ENCODE measurements around the gene SIK3. TPM values are rescaled to one million over a fixed set of nuclear protein-coding genes. Genes with fewer than 3 reads are reported as not detected.

The SIK3 gene
- total RNA-seq, 1 experiment from 2014 or later = 14.5 TPM

- no peak for DNase-seq
- POLR2A ChIA-PET (ENCODE audit: unreplicated experiment) = no interaction called here
- H3K4me2 ChIP-seq (ENCODE audit: low read length) = no peak overlapping the region
- TF ChIP-seq EZH2phosphoT487 (IDR thresholded peaks at IDR 0.05; ENCODE audit: borderline replicate concordance, low read length) (no peak), EZH2 (IDR thresholded peaks at IDR 0.05; ENCODE audit: low read length, unreplicated experiment) (no peak), CTCF (conservative IDR thresholded peaks at IDR 0.05; ENCODE audit: low read depth, low read length) (no peak)
- H3K9ac ChIP-seq (ENCODE audit: low read length) = no peak overlapping the region
- H3K27ac ChIP-seq (ENCODE audit: low read length) = no peak overlapping the region
- H3K9me2 ChIP-seq (replicated peaks; ENCODE audit: low read length) = no peaks in the 10 kb centered on the region
- ATAC-seq = no peak
- intact Hi-C loops (cut with micrococcal nuclease) = no loop called here
- H3K4me1 ChIP-seq (ENCODE audit: insufficient read depth, low read length) = peaks cover 13% of the 10 kb centered on the region; the same call in 1 of the 2 replicates
- H2AFZ ChIP-seq (ENCODE audit: low read length) = no peak overlapping the region
- H3K4me3 ChIP-seq (ENCODE audit: low read length) = no peak overlapping the region
- no peaks in the 10 kb centered on the region for H3K9me3 ChIP-seq (ENCODE audit: low read length)
- H3K27me3 ChIP-seq (ENCODE audit: low read length) = no peaks in the 10 kb centered on the region
- CTCF ChIA-PET = no interaction called here
- BruUV-seq (replicated peaks) = no TSS peak
- no peaks in the 10 kb centered on the region for H4K20me1 ChIP-seq (ENCODE audit: low read length)
- peaks cover 4% of the 10 kb centered on the region; the same call in 1 of the 2 replicates for H3K36me3 ChIP-seq (ENCODE audit: low read depth, low read length)
- H3F3A ChIP-seq (ENCODE audit: low read length, unreplicated experiment) = no peaks in the 10 kb centered on the region
- H3K79me2 ChIP-seq (ENCODE audit: low read length) = no peaks in the 10 kb centered on the region
Measured at GRCh38 chr11:116891746-116892145, 206.5 kb downstream of the SIK3 start.

- CTCF ChIA-PET = no interaction called here
- intact Hi-C loops (cut with micrococcal nuclease) = no loop called here
Measured at GRCh38 chr11:116890607-116891006, 207.6 kb downstream of the SIK3 start.

More at GRCh38 chr11:116890607-116891006, 207.6 kb downstream of the SIK3 start:
- Histone ChIP-seq H3K79me2 (ENCODE audit: low read length) (no peaks in the 10 kb centered on the region), H3K36me3 (ENCODE audit: low read depth, low read length) (peaks cover 4% of the 10 kb centered on the region; the same call in 1 of the 2 replicates), H3K9ac (ENCODE audit: low read length) (no peak overlapping the region), H3K4me1 (ENCODE audit: insufficient read depth, low read length) (peaks cover 13% of the 10 kb centered on the region; the same call in 1 of the 2 replicates), H3K4me3 (ENCODE audit: low read length) (no peak overlapping the region), H3F3A (ENCODE audit: low read length, unreplicated experiment) (no peaks in the 10 kb centered on the region), H3K4me2 (ENCODE audit: low read length) (no peak overlapping the region), H3K9me3 (ENCODE audit: low read length) (no peaks in the 10 kb centered on the region), H3K9me2 (replicated peaks; ENCODE audit: low read length) (no peaks in the 10 kb centered on the region), H2AFZ (ENCODE audit: low read length) (no peak overlapping the region), H4K20me1 (ENCODE audit: low read length) (no peaks in the 10 kb centered on the region), H3K27me3 (ENCODE audit: low read length) (no peaks in the 10 kb centered on the region), H3K27ac (ENCODE audit: low read length) (peak overlapping the region; percentile 12; the same call in 1 of the 2 replicates)
- BruUV-seq (replicated peaks) = no TSS peak
- TF ChIP-seq EZH2 (IDR thresholded peaks at IDR 0.05; ENCODE audit: low read length, unreplicated experiment) (no peak), EZH2phosphoT487 (IDR thresholded peaks at IDR 0.05; ENCODE audit: borderline replicate concordance, low read length) (no peak), CTCF (conservative IDR thresholded peaks at IDR 0.05; ENCODE audit: low read depth, low read length) (no peak)
- POLR2A ChIA-PET (ENCODE audit: unreplicated experiment) = interaction anchor here (0.6 kb wide), 1 partner anchor 283 kb away, joined by 3 read pairs; no protein-coding TSS in a partner anchor
- ATAC-seq (no peak), DNase-seq (no peak)
